HG03066 (cell line): ENCODE results near the gene ICAM2.
"Not testable (repeated sequence)": the region's sequence is repeated elsewhere in the genome, so short reads cannot be mapped to it uniquely, and the experiment has no call there.

Experiments used
- ATAC-seq: cut with Tn5 transposase; IDR thresholded peaks from one replicate; pipeline ENCODE4 v1.9.1; 2021; ENCODE audit warnings: low read depth; ENCODE audit not compliant: unreplicated experiment

Gene ICAM2

DNA sequence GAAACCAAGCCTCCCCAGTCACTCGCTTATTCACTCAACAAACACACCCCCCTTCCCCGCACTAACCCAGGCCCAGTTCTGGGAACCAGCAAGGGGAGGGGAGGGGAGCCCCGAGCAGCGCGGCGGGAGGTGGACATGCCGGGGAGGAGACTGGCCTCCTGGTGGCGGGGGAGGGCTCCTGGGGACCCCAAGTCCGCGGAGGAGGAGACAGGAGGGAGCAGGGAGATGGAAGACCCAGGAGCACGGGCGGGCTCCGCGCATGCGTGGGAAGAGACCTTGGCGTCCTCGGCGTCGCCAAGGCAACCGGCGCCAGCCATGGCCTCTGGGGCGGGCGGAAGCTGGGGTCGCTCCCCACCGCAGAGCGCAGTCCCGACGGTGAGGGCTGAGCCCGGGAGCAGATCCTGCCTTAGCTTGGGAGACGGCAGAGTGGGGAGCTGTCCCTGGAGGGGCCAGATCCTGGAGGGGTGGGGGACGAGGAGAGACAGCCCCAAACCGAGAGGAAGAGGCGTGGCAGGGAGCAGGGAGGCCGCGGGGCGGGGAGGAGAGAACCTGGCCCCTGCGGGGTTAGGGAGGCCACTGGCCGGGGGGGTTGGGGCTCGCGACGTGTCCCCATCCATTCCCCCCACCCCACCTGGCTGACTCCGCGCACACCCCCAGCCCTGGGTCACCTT, 22.2 kb downstream of the ICAM2 start, which contains the start of gene PRR29:
Gene PRR29 (plus strand): TSS at position 302 of the 671 bp plus-strand sequence. CDS start 14 bp downstream, at position 316.
- ATAC-seq: no peak

DNA sequence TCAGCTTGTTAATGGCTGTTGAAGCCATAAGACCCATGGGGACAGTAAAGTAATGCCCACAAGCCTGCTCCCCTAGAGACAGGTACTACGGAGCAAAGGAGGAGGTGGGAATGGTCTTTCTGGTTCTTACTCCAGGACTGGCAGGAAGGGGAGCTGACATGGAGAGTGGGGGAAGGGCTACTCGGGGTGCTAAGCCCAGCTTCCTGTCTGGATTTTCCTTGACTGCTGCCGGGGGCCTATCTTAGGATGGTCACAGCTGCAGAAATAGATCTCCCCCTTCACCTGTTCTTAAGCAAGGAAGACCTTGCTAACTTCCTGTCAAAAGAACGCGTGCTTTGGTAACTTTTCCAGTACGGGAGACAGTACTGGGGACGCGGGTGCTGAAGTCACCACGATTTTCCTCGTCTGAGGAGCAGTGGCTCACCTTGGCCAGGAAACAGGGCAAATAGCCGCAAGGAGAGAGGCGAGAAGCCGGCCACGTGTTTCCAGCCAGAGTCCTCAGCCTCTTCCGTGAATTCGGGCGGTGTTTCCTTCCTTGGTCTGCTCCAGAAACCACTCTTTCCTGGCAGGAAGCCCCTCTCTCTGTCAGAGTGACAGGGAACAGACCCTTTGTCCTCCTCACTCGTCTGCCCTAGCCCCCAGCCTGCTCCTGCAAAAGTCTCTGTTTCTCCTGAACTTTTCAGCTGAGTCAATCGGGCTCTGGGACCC, 22.9 kb downstream of the ICAM2 start:
- ATAC-seq: no peak

DNA sequence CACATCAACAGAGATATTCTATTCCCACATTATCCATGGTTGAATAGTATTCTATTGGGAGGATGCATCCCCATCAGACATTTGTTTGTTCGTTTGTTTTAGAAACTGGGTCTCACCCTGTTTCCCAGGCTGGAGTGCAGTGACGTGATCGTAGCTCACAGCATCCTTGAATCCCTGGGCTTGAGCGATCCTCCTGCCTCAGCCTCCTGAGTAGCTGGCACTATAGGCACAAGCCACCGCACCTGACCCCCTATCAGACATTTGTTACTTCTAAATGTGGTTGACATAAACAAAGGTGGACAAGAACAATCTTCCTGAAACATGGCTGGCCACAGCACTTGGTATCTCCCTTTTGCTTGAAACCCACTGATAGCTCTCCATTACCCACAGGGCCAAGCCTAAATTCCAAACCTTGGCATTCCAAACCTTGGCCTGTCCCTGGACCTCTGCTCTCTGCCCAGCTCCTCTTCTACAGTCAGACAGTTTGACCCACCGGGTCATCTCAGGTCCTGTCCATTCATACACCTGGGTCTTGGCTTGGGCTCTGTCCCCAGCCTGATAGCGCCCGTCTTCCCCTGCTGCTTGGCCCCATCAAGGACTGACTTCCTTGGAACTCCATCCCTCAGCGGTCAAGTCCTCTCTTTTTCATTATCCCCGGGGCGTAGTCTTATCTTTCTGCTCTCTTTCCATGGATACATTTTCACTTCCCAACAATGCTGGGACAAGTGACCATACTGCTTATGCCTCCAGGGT, 23.8 kb downstream of the ICAM2 start:
- ATAC-seq: no peak

DNA sequence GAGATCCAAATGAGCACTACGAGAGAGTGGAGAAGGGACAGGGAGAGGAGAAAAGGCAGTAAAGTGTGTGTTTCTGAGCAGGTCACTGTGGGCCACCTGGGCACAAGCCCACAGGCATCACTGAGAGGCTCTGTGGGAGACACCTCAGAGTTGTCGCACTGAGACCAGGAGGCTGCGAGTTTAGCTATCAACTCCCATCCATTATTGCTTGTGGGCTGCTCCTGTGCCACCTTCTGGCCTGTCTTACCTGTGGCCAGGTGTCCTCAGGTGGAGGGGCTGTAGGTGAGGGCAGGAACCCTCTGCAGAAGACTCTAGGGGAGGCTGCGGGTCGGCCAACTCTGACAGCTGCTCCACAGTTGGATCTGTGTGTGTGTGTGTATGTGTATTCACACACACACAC, 24.8 kb downstream of the ICAM2 start:
- ATAC-seq: no peak

DNA sequence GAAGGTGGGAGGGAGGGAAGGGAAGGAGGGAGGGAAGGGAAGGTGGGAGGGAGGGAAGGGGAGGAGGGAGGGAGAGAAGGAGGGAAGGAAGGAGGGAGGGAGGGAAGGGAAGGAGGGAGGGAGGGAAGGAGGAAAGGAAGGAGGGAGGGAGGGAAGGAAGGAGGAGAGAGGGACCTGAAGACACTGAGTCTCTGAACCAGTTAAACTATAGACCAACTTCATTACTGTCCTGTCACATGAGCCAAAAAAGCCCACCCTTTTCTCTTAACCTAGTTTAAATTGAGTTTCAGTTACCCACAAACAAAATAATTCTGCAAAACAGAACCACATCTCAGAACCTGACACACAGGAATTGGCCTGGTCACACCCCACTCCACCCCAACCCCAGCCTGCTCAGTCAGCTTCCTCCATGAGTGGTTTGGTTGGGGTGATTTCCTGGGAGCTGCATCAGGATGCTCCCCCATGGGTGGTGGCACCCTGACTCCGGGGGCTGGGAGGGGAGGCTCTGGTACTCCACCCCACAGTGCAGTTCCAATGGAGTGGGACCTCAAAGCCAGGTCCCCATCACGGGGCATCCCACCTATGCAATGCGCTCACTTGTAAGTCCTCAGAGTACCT, 27.0 kb downstream of the ICAM2 start:
- no peak for ATAC-seq

DNA sequence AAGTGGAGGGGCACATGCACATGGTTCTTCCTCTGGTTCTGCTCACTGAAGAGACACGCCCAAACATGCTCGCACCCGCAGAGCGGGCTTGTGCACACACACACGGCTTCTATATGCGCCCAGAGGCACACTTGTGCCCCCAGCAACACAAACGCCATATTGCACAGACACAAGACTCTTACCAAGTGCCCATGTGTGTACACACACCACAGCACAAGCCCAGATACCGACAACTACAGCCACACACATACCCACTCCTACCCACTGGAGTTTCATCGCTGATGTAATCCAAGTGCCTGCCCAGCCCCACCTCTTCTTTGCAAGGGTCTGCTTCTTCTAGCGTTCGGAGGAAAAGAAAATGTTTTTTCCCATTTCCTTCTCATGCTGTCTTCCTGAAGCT, 28.8 kb downstream of the ICAM2 start:
- no peak for ATAC-seq

DNA sequence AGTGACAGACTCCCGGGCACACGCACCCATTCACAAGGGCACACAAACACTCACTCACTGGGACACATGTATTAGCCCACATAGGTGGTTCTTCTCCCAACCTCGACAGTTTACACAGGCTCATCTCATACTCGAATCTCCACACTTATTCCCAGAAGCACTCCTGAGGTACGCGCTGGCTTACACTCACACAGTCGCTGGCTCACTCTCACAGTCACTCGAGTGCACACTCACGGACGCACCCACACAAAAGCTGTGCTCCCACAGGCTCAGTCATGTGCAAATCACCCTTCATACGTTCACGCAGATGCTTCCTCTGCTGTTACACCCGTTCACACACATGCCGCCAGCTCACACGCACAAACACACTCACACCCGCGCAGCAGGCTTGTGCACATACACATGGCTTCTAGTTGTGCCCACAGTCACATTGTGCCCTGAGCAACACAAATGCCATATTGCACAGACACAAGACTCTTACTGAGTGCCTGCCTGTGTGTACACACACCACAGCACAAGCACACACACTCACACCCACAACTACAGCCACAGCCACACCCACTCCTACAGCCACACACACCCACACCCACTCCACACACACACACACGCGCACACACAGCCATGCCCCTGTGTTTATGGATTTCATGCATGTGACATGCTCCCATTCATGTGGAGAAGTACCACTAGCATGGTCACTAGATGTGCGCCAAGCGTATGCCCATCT, 30.6 kb downstream of the ICAM2 start:
- ATAC-seq: no peak

DNA sequence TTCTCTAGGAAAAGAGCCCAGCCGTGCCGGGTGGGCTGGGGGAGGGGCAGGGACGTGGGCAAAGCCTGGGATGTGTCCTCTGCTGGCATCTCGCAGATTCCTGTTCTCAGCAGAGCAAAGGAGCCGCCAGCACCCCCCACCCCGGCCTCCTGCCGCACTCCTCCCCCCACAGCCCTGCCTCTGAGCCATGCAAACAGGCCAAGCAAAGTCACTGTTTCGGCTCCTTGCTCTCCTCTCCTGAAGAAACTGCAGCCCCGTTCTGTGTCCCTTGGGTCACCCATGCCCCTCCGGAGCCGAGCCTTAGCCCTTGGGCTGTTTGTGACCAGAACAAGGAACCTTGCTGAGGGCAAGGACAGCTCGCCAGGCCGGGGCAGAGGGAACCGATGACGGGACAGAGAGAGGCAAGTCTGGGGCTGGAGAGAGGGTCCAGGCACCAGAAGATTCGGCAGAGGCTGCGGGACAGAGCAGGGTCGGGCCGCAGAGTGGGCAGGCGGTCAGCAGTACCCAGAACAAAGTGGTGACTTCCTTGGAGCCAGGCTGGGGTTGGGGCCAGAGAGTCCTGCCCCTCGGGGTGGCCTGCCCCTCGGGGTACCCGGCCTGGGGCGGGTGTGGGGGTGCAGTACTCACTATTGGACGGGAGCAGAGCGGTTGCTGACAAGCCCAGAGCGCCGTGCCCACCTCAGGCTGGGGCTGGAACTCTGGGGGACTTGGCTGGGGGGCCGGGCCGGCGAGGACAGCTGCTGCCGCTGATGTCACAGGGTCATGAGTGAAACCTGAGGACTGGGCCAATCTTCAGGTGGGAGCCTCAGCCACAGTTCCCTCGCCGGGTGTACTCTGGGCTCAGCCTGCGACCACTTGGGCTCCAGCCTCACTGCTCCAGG, 31.5 kb downstream of the ICAM2 start:
- no peak for ATAC-seq

DNA sequence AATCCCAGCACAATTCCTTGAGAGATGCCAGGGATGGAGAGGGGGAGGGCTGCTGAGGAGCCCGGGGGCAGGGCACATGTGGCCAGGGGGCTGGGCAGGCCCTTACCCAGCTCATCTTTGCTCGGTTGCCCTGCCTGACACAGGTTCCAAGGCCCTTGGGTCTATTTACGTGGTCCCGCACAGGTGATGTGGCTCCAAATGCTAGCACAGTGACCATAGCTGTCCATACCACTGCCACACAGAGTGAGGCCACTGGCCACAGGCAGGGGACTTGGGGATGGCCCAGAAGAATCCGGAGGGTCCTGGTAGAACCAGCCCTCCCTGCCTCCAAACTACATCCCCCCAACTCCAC, 32.3 kb downstream of the ICAM2 start:
- no peak for ATAC-seq

DNA sequence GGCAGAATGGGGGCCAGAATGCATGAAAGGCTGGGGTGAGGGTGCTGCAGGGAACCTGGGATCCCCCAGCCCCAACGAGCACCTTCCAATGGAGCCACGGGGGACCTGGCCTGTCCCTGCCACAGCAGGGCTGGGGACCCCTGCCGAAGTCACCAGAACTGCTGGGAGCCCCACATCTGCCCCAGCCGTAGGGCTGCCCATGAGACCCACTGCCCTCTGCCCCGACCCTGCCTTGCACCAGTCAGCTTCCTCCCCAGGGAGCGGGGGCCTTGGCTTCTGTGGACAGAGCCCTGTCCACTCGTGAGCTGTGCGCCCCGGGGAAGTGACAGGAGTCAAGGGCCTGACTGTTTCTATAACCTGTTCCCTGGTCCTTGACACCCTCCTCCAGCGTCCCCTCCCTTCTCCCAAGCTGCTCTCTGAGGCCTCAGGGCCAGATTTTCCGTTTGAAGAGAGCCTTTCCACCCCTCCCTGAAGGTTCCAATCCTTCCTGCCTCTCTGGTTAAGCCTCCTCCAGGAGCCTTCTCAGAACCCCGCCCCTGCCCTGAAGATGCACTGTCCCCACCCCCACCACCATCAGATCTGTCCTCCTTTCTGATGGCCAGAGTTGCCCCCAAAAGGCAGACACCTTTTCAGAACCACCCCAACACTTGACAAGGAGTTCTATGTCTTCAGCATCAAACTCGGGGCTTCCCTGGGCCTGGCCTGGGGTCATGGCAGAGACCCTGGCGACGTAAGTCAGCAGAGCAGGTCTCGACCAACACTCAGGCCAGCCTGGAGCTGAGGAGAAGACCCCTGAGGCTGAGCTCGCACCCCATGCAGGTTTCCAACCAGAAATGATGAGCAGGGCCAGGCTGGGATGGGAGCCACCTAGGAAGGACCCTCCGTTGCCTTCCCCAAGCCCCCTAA, 33.0 kb downstream of the ICAM2 start:
- no peak for ATAC-seq

DNA sequence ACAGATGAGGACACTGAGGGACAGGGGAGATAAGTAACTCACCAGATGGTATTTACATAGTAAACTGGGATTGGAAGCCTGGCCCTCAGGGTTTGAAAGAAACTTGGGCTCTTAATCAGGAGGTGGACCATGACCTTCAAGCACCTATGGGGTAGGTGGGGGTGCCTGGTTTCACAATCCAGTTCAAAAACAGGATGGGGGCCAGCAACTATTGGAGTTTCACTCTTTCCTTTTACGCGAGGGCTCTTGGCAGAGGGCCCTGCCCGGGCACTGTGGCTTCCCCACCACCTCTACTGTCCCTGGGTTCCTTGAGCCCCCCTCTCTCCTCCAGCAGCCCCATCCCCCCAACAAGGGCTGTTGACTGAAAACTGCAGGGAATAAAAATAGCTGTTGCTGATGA, 33.6 kb downstream of the ICAM2 start:
- ATAC-seq: no peak

DNA sequence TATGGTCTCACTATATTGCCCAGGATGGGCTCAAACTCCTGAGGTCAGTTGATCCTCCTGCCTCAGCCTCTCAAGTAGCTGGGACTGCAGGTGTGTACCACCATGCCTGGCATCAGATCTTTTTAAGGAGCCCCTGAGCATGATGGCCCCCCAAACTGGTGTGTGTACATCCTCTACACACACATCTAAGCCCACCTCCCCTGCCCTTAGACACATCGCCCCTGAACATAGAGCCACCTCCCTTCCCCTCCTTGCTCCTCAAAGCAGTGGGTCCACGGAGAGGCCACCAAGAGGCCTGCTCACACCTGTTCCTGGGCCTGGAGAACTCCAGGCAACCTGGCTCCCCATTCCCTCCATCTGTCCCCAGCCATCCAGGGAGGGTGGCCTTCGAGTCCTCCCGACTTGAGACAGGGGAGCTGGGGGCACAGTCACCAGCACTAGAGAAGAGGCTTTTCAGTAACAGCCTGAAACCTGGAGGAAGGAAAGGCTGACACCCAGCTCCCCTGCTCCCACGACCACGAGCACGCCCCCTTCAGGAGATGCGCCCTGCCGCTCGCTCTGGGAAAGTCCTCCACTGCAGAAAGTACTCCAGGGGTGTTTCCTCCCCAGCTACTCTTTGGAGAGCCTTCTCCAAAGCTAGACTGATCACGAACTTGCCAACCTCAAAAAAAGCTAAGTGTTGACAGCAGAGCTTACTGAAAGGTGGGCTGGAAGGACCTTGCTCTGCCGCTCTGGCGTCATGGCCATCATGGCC, 34.9 kb downstream of the ICAM2 start:
- ATAC-seq: no peak

DNA sequence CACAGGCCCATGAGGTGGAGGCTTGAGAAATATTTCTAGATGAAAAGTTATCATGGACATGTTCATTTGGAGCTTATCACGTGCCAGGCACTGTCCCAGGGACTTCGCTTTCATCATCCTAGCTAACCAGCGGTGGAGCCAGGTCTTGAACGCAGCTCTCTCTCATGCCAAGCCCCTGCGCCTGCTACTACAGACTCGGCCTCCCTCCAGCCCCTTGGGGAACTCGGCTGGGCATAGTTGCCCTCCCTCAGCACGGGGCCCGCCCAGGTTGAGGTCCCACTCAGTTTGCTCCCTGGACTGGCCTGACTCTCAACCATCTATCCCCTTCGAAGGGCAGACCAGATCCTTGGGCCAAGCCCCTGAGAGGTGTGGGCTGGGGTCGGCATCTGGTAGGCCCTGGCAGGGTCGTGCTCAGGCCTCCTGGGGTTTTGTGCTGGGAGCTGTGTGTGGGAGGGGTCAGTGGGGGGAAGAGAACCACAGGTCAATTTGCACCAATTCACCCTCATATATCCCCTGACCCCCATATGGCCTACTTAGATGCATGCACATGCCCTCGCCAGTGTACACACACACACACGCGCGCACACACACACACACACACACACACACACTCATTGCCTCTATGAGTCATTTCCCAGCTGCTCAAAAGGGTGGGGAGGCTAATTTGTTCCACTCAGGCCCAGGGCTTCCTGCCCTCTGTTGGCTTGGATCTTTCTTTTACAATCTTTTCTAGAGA, 35.6 kb downstream of the ICAM2 start:
- ATAC-seq: no peak

DNA sequence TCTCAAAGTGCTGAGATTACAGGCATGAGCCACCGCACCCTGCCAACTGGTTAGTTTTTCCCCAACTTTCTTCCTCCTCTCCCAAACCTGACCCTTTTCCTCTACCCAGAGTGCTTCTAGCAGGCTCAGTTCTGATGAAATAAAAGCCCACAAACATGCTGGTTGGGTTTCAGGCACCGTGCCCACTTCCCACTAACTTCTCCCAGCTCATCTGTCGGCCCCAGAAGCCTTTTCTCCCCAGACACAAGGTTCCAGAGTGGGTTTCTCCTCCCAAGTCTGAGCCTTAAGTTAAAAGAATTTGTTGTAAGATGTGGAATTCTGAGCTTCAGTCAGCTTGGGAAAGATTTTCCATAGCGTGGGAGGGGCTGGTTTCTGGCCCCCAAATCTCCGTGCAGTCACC, 36.2 kb downstream of the ICAM2 start:
- ATAC-seq: no peak

DNA sequence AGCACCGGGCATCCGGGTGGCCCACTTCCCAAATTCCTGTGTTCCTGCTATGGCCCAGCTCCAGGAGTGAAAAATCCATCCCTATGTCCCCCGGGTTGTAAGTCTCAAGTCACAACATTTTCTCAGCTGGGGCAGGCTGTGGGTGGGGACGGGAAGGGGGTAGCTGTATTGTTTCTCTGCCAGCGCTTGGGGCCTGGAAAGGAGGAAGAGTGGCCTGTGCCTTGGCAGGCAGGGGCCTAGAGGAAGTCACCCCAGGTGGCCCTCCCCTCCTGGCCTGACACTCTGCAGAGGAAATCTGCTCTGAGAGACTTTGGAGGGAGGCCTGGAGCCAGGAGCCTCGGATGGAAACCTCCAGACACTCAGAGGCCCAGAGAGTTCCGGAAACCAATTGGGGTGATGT, 37.1 kb downstream of the ICAM2 start:
- ATAC-seq: no peak

DNA sequence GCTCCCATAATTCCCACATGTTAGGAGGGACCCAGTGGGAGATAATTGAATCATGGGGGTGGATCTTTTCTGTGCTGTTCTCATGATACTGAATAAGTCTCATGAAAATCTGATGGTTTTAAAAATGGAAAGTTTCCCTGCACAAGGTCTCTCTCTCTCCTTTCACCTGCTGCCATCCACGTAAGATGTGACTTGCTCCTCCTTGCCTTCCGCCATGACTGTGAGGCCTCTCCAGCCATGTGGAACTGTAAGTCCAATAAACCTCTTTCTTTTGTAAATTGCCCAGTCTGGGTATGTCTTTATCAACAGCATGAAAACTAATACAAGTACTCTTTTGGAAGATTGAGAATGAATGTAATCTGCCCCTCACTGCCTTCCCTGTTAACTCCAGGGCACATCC, 37.8 kb downstream of the ICAM2 start:
- not testable (repeated sequence) for ATAC-seq
